Activated CD4-positive, alpha-beta T cell treated with anti-CD3 and anti-CD28 coated beads, Interleukin-2, amount 10 ng/mL, durations not matched to agents 24 days and 14 days (primary cell): ENCODE data around the gene TFDP1. TPM values are rescaled to one million over a fixed set of nuclear protein-coding genes. Genes with fewer than 3 reads are reported as not detected.

Experiments
- DNase-seq: peaks from one replicate; pipeline ENCODE4 v3.0.0; 2022
- H3K27ac Mint-ChIP-seq: one replicate; pipeline ENCODE4 v1.8.0; 2022; ENCODE audit warnings: mild to moderate bottlenecking, mixed read lengths
- H3K27me3 Mint-ChIP-seq: one replicate; pipeline ENCODE4 v1.8.0; 2022; ENCODE audit warnings: mixed read lengths
- H3K36me3 Mint-ChIP-seq: one replicate; pipeline ENCODE4 v1.8.0; 2022; ENCODE audit warnings: low read depth, mild to moderate bottlenecking, mixed read lengths
- H3K4me1 Mint-ChIP-seq: one replicate; pipeline ENCODE4 v1.8.0; 2021; ENCODE audit warnings: mixed read lengths
- H3K4me3 Mint-ChIP-seq: one replicate; pipeline ENCODE4 v1.8.0; 2022; ENCODE audit warnings: mild to moderate bottlenecking, moderate library complexity, mixed read lengths
- H3K9me3 Mint-ChIP-seq: one replicate; pipeline ENCODE4 v1.8.0; 2021; ENCODE audit warnings: mixed read lengths
- intact Hi-C: fragments of 100-400 bp; cut with micrococcal nuclease; formaldehyde crosslinking; loops from one replicate; pipeline ENCODE4 v1.15.1; 2023
- total RNA-seq: library from RNA; stranded (reverse); gene quantifications from 2 replicates; pipeline ENCODE4 v1.2.3, GENCODE V29; 2022

Gene TFDP1
- total RNA-seq, 1 donor from 2014 or later = 180 TPM

DNA sequence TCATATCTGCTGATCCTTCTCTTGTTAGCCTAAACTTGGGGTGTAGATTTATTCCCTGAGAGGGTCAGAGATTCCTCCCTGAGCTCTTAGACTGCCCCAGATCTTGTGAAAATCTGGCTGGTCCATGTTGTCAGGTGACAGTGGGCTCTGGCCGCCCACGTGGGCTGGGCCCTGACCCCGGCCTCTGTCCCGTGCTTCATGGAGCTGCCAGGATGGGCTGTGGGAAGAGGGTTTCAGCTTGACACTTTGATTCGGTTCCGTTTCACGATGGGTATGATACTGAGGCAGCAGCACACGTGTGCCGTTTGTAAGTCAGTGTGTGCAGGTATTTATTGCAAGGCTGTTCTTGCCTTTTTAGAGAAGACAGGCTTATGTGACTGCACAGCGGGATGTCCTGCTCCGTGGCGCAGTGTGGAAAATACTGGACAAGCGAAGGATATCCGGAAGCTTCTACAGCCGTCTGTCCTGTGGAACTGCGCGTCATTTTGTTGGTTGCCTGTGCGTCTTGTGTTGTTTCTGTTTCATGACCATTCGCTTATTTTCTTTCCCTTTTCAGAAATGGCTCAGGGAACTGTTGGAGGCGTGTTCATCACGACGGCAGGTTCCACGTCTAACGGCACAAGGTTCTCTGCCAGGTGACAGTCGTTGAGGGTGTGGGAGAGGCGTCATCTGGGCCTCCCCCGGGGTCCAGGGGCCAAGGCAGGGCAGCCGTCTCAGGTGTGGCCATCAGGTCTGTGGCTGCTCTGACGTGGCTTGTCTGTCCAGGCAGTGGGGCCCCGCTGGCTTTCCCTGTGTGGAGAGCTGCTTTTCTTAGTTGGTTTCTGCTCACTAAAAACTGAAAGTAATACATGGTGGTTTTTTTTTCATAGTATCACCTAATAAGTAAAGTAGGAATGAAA is 53.0 kb downstream of the TFDP1 start:
- Mint-ChIP-seq H3K9me3 (no peaks in the 10 kb centered on the region), H3K36me3 (peaks cover 79% of the 10 kb centered on the region), H3K27ac (no peak overlapping the region), H3K4me3 (no peak overlapping the region), H3K4me1 (peaks cover 4% of the 10 kb centered on the region), H3K27me3 (no peaks in the 10 kb centered on the region)
- intact Hi-C loops = no loop called here
- DNase-seq = no peak

DNA sequence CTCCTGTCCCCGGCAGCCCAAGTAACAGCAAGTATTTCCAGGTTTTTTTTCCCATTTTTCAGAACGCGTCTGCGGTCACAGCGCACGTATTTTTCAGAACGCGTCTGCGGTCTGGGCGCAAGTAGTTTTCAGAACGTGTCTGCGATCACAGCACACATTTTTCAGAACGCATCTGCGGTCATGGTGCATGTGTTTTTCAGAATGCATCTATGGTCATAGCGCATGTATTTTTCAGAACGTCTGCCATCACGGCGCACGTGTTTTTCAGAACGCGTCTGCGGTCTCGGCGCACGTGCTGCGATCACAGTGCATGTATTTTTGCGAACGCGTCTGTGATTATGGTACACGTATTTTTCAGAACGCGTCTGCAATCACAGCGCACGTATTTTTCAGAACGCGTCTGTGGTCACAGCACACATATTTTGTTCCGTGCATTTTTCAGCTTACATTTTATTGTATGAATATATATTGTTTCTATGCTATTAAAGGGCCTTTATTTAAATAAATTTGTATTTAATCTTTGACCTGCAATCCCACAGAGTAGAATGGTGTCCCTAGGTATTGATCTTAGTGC is 53.7 kb downstream of the TFDP1 start:
- no peak overlapping the region for H3K27ac Mint-ChIP-seq
- peaks cover 4% of the 10 kb centered on the region for H3K4me1 Mint-ChIP-seq
- no peak for DNase-seq
- no peaks in the 10 kb centered on the region for H3K9me3 Mint-ChIP-seq
- H3K4me3 Mint-ChIP-seq = no peak overlapping the region
- peaks cover 73% of the 10 kb centered on the region for H3K36me3 Mint-ChIP-seq
- no peaks in the 10 kb centered on the region for H3K27me3 Mint-ChIP-seq
- intact Hi-C loops = no loop called here

DNA sequence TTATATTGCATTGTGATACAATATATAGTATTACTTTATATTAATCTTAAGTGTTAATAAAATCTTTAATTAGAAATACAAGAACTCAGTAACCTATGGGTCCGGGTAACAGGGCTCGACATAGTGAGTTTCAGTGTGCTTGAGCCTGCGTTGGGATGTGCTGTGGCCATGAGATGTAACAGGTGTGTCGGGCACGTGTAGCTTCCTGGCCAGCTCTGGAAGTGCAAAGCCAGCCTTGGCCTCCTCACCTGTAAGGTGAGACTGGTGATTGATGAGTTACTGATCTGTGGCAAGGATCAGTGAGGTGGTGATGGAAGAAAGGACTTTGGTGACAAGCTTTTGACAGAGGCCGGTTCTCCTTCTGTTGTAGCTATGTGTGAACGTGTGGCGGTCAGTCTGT is 54.3 kb downstream of the TFDP1 start:
- H3K9me3 Mint-ChIP-seq = no peaks in the 10 kb centered on the region
- H3K36me3 Mint-ChIP-seq = peaks cover 70% of the 10 kb centered on the region
- intact Hi-C loops = no loop called here
- H3K4me3 Mint-ChIP-seq = no peak overlapping the region
- H3K27ac Mint-ChIP-seq = no peak overlapping the region
- H3K4me1 Mint-ChIP-seq = peaks cover 4% of the 10 kb centered on the region
- no peaks in the 10 kb centered on the region for H3K27me3 Mint-ChIP-seq
- no peak for DNase-seq

DNA sequence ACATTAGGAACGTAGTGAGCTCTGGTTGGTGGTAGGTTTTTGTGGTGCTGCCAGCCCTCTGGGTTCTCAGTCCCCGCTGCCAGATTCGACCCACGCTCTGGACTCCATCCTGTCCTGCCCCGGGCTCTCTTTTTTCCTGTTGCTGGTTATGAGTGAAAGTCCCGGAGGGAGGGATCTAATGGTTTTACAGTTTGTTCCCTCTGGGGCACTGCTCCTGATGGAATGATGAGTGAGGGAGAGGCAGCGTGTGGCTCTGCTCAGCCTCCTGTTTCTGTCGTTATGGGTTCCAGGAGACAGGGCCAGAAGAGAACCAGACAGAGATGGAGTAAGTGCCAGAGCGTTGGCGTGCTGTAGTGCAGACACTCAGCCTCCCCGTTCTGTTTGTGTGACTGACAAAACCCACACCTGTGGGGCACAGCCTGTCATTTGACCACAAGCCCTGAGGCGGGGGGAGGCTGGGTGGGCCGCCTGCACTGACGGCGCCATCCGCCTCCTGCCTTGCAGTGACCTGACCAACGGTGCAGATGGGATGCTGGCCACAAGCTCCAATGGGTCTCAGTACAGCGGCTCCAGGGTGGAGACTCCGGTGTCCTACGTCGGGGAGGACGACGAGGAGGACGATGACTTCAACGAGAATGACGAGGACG is 55.2 kb downstream of the TFDP1 start:
- Mint-ChIP-seq H3K4me3 (no peak overlapping the region), H3K36me3 (peaks cover 62% of the 10 kb centered on the region), H3K4me1 (no peaks in the 10 kb centered on the region), H3K27me3 (no peaks in the 10 kb centered on the region), H3K9me3 (no peaks in the 10 kb centered on the region), H3K27ac (no peak overlapping the region)
- intact Hi-C loops = no loop called here
- DNase-seq = no peak

DNA sequence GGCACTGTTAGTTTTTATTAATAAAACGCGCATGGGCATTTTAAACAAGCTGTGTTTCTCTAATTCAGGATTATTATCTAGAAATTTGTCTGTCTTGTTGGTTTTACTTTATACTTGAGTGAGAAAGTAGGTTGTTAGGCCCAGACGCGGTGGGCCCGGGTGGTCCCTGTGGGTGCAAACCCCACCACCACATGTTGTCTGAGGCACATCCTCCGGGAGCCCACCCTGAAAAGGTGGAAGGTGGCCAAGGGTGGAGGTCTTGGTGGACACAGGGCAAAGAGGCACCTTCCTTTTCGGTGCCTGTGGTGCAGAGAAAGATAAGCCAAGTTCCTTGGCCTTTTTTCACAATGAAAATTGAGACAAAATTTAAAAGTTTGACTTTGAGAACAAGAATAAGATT is 56.9 kb downstream of the TFDP1 start:
- intact Hi-C loops = no loop called here
- peaks cover 2% of the 10 kb centered on the region for H3K4me1 Mint-ChIP-seq
- H3K27ac Mint-ChIP-seq = no peak overlapping the region
- no peak for DNase-seq
- H3K27me3 Mint-ChIP-seq = no peaks in the 10 kb centered on the region
- peaks cover 49% of the 10 kb centered on the region for H3K36me3 Mint-ChIP-seq
- no peaks in the 10 kb centered on the region for H3K9me3 Mint-ChIP-seq
- no peak overlapping the region for H3K4me3 Mint-ChIP-seq

DNA sequence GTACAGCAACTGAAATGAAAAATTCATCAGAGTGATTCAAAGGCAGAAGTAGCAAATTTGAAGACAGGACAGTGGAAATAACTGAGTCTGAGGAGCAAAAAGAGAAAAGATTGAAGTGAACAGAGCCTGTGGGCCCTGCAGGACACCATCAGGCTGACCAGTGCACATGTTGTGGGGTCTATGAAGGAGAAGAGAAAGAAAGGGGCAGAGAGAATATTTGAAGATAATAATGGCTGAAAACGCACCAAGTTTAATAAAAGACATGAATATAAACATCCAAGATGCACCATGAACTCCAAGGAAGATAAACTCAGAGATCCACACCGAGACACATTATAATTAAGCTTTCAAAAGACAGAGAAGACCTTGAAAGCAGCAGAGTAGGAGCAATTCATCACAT is 58.0 kb downstream of the TFDP1 start:
- H3K27me3 Mint-ChIP-seq = no peaks in the 10 kb centered on the region
- H3K9me3 Mint-ChIP-seq = no peaks in the 10 kb centered on the region
- no peak overlapping the region for H3K27ac Mint-ChIP-seq
- peaks cover 41% of the 10 kb centered on the region for H3K36me3 Mint-ChIP-seq
- peaks cover 8% of the 10 kb centered on the region for H3K4me1 Mint-ChIP-seq
- intact Hi-C loops = no loop called here
- no peak for DNase-seq
- no peak overlapping the region for H3K4me3 Mint-ChIP-seq

DNA sequence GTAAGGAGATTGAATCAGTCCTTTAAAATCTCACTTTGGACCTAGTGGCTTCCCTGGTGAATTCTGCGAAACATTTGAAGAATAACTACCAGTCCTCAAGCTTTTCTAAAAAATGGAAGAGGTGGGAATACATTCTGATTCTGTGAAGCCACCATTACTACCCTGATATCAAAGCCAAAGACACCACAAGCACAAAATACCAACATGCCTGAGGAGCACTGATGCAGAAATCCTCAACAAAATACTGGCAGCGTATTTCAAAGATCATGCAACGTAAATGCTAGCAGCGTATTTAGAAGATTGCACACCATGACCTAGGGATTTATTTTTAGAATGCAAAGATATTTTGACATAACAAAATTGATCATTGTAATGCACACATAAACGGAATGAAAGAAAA is 59.0 kb downstream of the TFDP1 start:
- H3K4me1 Mint-ChIP-seq = peaks cover 8% of the 10 kb centered on the region
- no peak overlapping the region for H3K4me3 Mint-ChIP-seq
- no peaks in the 10 kb centered on the region for H3K27me3 Mint-ChIP-seq
- H3K9me3 Mint-ChIP-seq = no peaks in the 10 kb centered on the region
- no peak overlapping the region for H3K27ac Mint-ChIP-seq
- peaks cover 33% of the 10 kb centered on the region for H3K36me3 Mint-ChIP-seq
- DNase-seq = no peak
- intact Hi-C loops = no loop called here

DNA sequence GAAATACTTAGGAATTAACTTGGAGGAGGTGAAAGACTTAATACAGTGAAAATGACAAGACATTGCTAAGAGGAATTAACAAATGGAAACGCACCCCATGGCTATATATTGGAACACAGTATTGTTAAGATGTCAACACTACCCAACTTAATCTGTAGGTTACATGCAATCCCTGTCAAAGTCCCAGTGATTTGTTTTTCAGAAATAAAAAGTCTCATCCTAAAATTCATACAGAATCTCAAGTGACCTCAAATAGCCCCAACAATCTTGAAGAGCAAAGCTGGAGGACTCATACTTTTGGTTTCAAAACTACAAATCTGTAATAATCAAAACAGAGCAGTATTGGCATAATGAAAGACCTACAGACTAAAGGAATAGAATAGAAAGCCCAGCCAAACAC is 60.2 kb downstream of the TFDP1 start:
- Mint-ChIP-seq H3K27ac (no peak overlapping the region), H3K4me1 (peaks cover 8% of the 10 kb centered on the region), H3K9me3 (no peaks in the 10 kb centered on the region), H3K27me3 (no peaks in the 10 kb centered on the region), H3K36me3 (peaks cover 26% of the 10 kb centered on the region), H3K4me3 (no peak overlapping the region)
- intact Hi-C loops = no loop called here
- DNase-seq = no peak

DNA sequence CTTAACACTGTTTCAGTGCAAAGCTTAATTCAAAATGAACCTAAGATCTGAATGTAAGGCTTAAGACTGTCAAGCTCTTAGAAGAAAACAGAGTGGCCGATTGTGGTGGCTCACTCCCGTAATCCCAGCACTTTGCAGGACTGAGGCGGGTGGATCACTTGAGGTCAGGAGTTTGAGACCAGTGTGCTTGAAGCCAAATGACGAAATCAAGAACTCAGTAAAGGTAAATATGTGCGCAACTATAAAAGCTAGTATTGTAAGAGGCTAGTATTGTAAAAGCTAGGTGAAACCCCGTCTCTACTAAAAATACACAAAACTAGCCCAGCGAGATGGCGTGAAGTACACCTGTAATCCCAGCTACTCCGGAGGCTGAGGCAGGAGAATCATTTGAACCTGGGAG is 60.8 kb downstream of the TFDP1 start:
- H3K4me1 Mint-ChIP-seq = peaks cover 8% of the 10 kb centered on the region

DNA sequence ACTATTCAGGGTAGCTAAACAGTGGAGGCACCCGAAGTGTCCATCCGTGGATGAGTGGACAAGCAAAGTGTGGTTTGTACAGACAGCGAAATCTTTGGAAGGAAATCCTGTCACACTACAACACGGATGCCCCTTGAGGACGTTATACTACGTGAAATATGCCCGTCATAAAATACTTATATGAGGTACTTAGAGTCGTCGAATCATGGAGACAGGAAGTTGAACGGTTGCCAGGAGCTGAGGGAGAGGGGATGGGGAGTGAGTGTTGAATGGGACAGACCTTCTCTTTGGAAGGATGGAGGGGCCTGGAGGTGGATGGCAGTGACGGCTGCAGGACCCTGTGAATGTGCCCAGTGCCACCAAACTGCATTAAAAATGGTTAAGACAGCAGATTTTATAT is 61.8 kb downstream of the TFDP1 start:
- no peaks in the 10 kb centered on the region for H3K27me3 Mint-ChIP-seq
- H3K4me3 Mint-ChIP-seq = no peak overlapping the region
- H3K4me1 Mint-ChIP-seq = peaks cover 8% of the 10 kb centered on the region
- no peak overlapping the region for H3K27ac Mint-ChIP-seq
- H3K36me3 Mint-ChIP-seq = peaks cover 14% of the 10 kb centered on the region
- no peaks in the 10 kb centered on the region for H3K9me3 Mint-ChIP-seq
- no peak for DNase-seq
- intact Hi-C loops = no loop called here

More for the DNA sequence above, 60.8 kb downstream of the TFDP1 start:
- Mint-ChIP-seq H3K27ac (no peak overlapping the region), H3K4me3 (no peak overlapping the region), H3K27me3 (no peaks in the 10 kb centered on the region), H3K9me3 (no peaks in the 10 kb centered on the region), H3K36me3 (peaks cover 21% of the 10 kb centered on the region)
- no peak for DNase-seq
- intact Hi-C loops = no loop called here

DNA sequence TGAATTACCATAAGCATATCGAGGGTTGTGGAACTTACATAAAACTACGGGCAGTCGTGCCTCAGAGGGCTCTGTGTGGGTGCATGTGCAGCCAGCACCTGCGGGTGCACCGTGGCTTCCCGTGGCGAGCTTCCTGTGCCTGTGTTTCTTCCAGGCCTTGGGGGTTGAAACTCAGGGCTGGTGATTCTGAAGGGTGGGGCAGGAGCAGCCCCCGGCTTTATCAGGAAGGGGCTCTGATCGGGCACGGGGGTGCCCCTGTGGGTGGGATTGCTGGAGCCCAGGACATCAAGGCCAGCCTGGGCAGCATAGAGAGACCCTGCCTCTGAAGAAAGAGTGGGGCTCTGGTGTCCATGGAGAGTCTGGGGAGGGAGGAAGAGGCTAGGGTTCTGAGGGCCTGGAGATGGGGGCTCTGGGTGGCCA is 62.4 kb downstream of the TFDP1 start:
- Mint-ChIP-seq H3K36me3 (peaks cover 9% of the 10 kb centered on the region), H3K27ac (no peak overlapping the region), H3K4me1 (peaks cover 8% of the 10 kb centered on the region), H3K4me3 (no peak overlapping the region), H3K27me3 (no peaks in the 10 kb centered on the region), H3K9me3 (no peaks in the 10 kb centered on the region)
- intact Hi-C loops = no loop called here
- no peak for DNase-seq

DNA sequence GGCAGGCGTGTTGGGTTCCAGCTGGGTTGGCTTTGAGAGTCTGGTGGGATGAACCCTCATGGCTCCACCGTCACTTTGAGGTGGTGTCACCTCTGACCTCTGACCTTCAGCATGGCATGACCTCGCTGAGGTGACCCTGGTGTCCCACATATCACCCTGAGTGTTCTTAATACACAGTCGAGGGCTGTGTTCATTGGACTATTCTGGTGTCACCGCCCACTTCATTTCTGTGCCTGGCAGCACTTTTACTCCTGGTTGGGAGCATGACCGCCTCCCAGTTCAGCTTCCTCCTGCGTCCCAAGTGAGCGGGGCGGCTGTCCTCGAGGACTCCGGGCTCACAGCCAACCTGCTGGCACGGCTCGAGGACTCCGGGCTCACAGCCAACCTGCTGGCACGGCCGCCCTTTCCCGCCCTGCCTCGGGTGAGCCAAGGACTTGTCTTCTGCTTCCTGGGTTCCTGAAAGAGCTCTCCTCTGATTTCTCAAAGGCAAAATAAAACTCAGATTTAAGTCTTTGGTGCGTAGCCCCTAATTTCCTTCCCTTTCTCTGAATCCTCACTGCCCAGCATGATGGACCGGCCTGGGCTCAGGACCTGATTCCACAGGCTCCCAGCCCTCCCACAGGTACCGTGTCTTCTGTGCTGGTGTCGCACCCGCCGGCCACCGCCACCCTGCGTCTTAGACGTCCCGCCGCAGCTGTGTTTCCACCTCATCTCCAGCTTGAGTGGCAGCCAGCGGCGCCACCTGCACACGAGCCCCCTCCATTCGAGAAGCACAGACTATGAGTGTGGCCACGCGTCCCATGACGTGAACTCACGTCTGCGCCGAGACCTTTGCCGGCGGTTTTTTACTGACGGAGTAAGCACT is 63.0 kb downstream of the TFDP1 start:
- no peak for DNase-seq
- H3K27ac Mint-ChIP-seq = no peak overlapping the region
- peaks cover 8% of the 10 kb centered on the region for H3K4me1 Mint-ChIP-seq
- H3K9me3 Mint-ChIP-seq = no peaks in the 10 kb centered on the region
- no peaks in the 10 kb centered on the region for H3K27me3 Mint-ChIP-seq
- peaks cover 3% of the 10 kb centered on the region for H3K36me3 Mint-ChIP-seq
- H3K4me3 Mint-ChIP-seq = no peak overlapping the region
- intact Hi-C loops = no loop called here

DNA sequence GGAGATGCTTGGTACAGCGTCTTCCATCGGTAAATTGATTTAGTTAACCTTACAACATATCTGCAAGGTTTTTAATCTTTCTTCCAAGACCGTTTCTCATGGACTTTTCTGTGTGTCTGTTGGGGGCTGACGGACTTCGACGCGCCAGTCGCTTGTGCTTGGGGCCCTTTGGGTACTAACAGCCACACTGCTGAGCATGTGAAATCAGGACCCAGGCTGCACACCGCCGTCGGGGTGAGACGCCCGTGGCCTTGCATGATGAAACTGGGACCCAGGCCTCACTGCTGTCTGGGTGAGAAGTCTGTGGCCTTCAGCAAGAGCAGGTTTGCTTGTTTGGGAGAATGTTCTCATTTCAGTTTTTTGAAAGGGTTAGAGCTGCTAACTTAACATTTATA is 63.7 kb downstream of the TFDP1 start:
- intact Hi-C loops = no loop called here
- Mint-ChIP-seq H3K27ac (no peak overlapping the region), H3K9me3 (no peaks in the 10 kb centered on the region), H3K36me3 (peaks cover 2% of the 10 kb centered on the region), H3K4me1 (peaks cover 8% of the 10 kb centered on the region), H3K4me3 (no peak overlapping the region), H3K27me3 (no peaks in the 10 kb centered on the region)
- DNase-seq = no peak
